Regular cardiac myocyte (primary cell): Measurements from ENCODE around the gene LSR. TPM values are rescaled to one million over a fixed set of nuclear protein-coding genes. Genes with fewer than 3 reads are reported as not detected.

Experiments used
- total RNA-seq: library from RNA; depleted of rRNA; stranded (reverse); fragments of >200 nt; gene quantifications from 2 replicates; pipeline ENCODE4 v1.2.3, GENCODE V29; 2014

LSR gene
- total RNA-seq, result 0.28 and 1.7 TPM in 2 replicates

GRCh38 chr19:35248310-35249145, at the start of gene LSR:
TSS of gene LSR (plus strand) at chr19:35249002. CDS start at chr19:35249023, 21 bp downstream.

GRCh38 chr19:35228177-35228930, 20.4 kb upstream of the LSR start, which contains the start of gene FAM187B:
TSS of gene FAM187B (minus strand) at chr19:35228739. CDS start at chr19:35228680, 59 bp downstream.

GRCh38 chr19:35268536-35269437, 20.0 kb downstream of the LSR start, which contains the start of gene USF2:
TSS of gene USF2 (plus strand) at chr19:35268962. CDS start at chr19:35269102, 140 bp downstream.

GRCh38 chr19:35291916-35292315, 43.1 kb downstream of the LSR start, which contains the start of gene MAG:
TSS of gene MAG (plus strand) at chr19:35292161. CDS start at chr19:35295409, 3,248 bp downstream.

Other genes with a start within 250 kb of the LSR start
- gene GRAMD1A, start 248.7 kb upstream of the LSR start, total RNA-seq, result 14.2 and 23.1 TPM in 2 replicates
- 1.3 and 2.3 TPM in 2 replicates for gene SCN1B, start 218.5 kb upstream of the LSR start, total RNA-seq
- gene HPN, start 207.3 kb upstream of the LSR start, total RNA-seq, result under 0.01 TPM in 1 of 2 replicates, not detected in the other
- gene FXYD3, start 133.2 kb upstream of the LSR start, total RNA-seq, result 0.38 TPM in 1 of 2 replicates, not detected in the other
- gene LGI4, start 113.9 kb upstream of the LSR start, total RNA-seq, result under 0.01 and 3.7 TPM in 2 replicates
- gene FXYD1, start 110.2 kb upstream of the LSR start, total RNA-seq, result 0.58 and 1.4 TPM in 2 replicates
- gene FXYD7, start 105.7 kb upstream of the LSR start, total RNA-seq, result not detected in 2 replicates
- 11.8 and 16.3 TPM in 2 replicates for gene FXYD5, start 94.3 kb upstream of the LSR start, total RNA-seq
- not detected in 2 replicates for gene FAM187B, start 20.3 kb upstream of the LSR start, total RNA-seq
- 33.5 and 49.1 TPM in 2 replicates for gene USF2, start 20.0 kb downstream of the LSR start, total RNA-seq
- gene HAMP, start 33.5 kb downstream of the LSR start, total RNA-seq, result 0.19 TPM in 1 of 2 replicates, not detected in the other
- gene MAG, start 43.2 kb downstream of the LSR start, total RNA-seq, result 0.96 TPM in 1 of 2 replicates, not detected in the other
- gene CD22, start 80.2 kb downstream of the LSR start, total RNA-seq, result 0.96 and 1.7 TPM in 2 replicates
- not detected in 2 replicates for gene FFAR1, start 98.9 kb downstream of the LSR start, total RNA-seq
- gene FFAR3, start 109.5 kb downstream of the LSR start, total RNA-seq, result not detected in 2 replicates
- not detected in 2 replicates for gene GPR42, start 122.1 kb downstream of the LSR start, total RNA-seq
- gene FFAR2, start 199.3 kb downstream of the LSR start, total RNA-seq, result not detected in 2 replicates
- not detected in 2 replicates for gene KRTDAP, start 241.5 kb downstream of the LSR start, total RNA-seq